ENCODE results near the gene NEUROD6. TPM values are rescaled to one million over a fixed set of nuclear protein-coding genes. Genes with fewer than 3 reads are reported as not detected.

Gene NEUROD6
- total RNA-seq, 2 experiments from 2014 or later = not detected

- ChIA-PET POLR2A (no interaction called here), CTCF (no interaction called here)
- Mint-ChIP-seq H3K27me3 (ENCODE audit: low read depth) (no peaks in the 10 kb centered on the region), H3K27ac (no peak overlapping the region), H3K4me3 (no peak overlapping the region), H3K36me3 (ENCODE audit: low read depth) (no peaks in the 10 kb centered on the region), H3K4me1 (ENCODE audit: low read depth) (no peaks in the 10 kb centered on the region), H3K9me3 (ENCODE audit: insufficient read depth) (no peaks in the 10 kb centered on the region)
- ATAC-seq = no peak
- DNase-seq = no peak
Measured at GRCh38 chr7:31345421-31345820, 4.9 kb upstream of the NEUROD6 start.

GRCh38 chr7:31343516-31344305, 3.2 kb upstream of the NEUROD6 start:
- DNase-seq (no peak), ATAC-seq (no peak)
- Mint-ChIP-seq H3K36me3 (ENCODE audit: low read depth) (no peaks in the 10 kb centered on the region), H3K27me3 (ENCODE audit: low read depth) (peaks cover 3% of the 10 kb centered on the region), H3K9me3 (ENCODE audit: insufficient read depth) (no peaks in the 10 kb centered on the region), H3K4me3 (no peak overlapping the region), H3K4me1 (ENCODE audit: low read depth) (no peaks in the 10 kb centered on the region), H3K27ac (no peak overlapping the region)
- CTCF ChIA-PET = no interaction called here
- POLR2A ChIA-PET = no interaction called here

DNA sequence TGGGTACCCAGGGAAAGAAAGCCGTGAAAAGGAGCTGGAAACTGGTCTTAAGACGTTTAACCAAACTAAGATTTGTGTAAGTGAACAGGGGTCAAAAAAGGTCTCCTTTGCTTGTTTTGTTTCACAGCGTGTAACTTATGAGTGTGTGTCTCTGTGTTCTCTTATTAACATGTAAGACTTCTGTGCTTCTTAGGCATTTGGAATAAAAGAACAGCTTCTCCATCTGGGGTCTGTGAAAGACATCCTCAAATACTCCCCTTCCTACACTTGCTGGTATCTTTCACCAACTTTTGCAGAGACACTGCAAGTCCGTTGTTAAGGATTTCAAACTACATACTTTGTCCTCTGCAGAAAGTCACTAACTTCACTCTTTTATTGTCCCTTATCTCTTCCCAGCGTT, 615 bp upstream of the NEUROD6 start:
- Mint-ChIP-seq H3K9me3 (ENCODE audit: insufficient read depth) (no peaks in the 10 kb centered on the region), H3K36me3 (ENCODE audit: low read depth) (no peaks in the 10 kb centered on the region), H3K27me3 (ENCODE audit: low read depth) (peaks cover 3% of the 10 kb centered on the region), H3K4me3 (no peak overlapping the region), H3K4me1 (ENCODE audit: low read depth) (no peaks in the 10 kb centered on the region), H3K27ac (no peak overlapping the region)
- DNase-seq (no peak), ATAC-seq (no peak)
- ChIA-PET CTCF (no interaction called here), POLR2A (no interaction called here)

GRCh38 chr7:31340051-31340450, 475 bp downstream of the NEUROD6 start:
- ChIA-PET CTCF (no interaction called here), POLR2A (no interaction called here)
- H3K9me3 Mint-ChIP-seq (ENCODE audit: insufficient read depth) = no peaks in the 10 kb centered on the region
- H3K4me1 Mint-ChIP-seq (ENCODE audit: low read depth) = no peaks in the 10 kb centered on the region
- no peak overlapping the region for H3K4me3 Mint-ChIP-seq
- no peaks in the 10 kb centered on the region for H3K36me3 Mint-ChIP-seq (ENCODE audit: low read depth)
- DNase-seq = no peak
- peaks cover 10% of the 10 kb centered on the region for H3K27me3 Mint-ChIP-seq (ENCODE audit: low read depth)
- no peak for ATAC-seq
- no peak overlapping the region for H3K27ac Mint-ChIP-seq

DNA sequence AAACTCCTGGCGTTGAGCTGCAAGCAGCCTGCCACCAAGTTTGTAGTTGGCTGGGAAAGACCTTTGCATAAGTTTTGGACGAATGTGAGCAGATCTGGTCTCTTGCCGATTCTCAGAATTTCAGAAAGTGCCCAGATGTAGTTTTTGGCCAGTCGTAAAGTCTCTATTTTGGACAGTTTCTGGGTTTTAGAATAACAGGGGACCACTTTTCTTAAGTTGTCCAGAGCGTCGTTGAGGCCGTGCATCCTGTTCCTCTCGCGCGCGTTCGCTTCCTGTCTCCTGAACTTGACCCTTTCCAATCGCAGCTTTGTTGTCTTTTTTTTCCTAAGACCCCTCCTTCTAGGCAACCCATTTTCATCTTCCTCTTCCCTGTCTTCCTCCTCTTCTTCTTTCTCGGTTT, 1.8 kb downstream of the NEUROD6 start:
- no peaks in the 10 kb centered on the region for H3K4me1 Mint-ChIP-seq (ENCODE audit: low read depth)

GRCh38 chr7:31337002-31337565, 3.4 kb downstream of the NEUROD6 start:
- H3K4me1 Mint-ChIP-seq (ENCODE audit: low read depth) = no peaks in the 10 kb centered on the region
- H3K9me3 Mint-ChIP-seq (ENCODE audit: insufficient read depth) = no peaks in the 10 kb centered on the region
- peaks cover 14% of the 10 kb centered on the region for H3K27me3 Mint-ChIP-seq (ENCODE audit: low read depth)
- ATAC-seq (no peak), DNase-seq (no peak)
- no peak overlapping the region for H3K4me3 Mint-ChIP-seq
- ChIA-PET POLR2A (no interaction called here), CTCF (no interaction called here)
- no peak overlapping the region for H3K27ac Mint-ChIP-seq
- no peaks in the 10 kb centered on the region for H3K36me3 Mint-ChIP-seq (ENCODE audit: low read depth)

More for the DNA sequence above, 1.8 kb downstream of the NEUROD6 start:
- Mint-ChIP-seq H3K36me3 (ENCODE audit: low read depth) (no peaks in the 10 kb centered on the region), H3K27ac (no peak overlapping the region), H3K9me3 (ENCODE audit: insufficient read depth) (no peaks in the 10 kb centered on the region), H3K27me3 (ENCODE audit: low read depth) (peaks cover 14% of the 10 kb centered on the region), H3K4me3 (no peak overlapping the region)
- no peak for ATAC-seq
- ChIA-PET POLR2A (no interaction called here), CTCF (no interaction called here)
- no peak for DNase-seq

DNA sequence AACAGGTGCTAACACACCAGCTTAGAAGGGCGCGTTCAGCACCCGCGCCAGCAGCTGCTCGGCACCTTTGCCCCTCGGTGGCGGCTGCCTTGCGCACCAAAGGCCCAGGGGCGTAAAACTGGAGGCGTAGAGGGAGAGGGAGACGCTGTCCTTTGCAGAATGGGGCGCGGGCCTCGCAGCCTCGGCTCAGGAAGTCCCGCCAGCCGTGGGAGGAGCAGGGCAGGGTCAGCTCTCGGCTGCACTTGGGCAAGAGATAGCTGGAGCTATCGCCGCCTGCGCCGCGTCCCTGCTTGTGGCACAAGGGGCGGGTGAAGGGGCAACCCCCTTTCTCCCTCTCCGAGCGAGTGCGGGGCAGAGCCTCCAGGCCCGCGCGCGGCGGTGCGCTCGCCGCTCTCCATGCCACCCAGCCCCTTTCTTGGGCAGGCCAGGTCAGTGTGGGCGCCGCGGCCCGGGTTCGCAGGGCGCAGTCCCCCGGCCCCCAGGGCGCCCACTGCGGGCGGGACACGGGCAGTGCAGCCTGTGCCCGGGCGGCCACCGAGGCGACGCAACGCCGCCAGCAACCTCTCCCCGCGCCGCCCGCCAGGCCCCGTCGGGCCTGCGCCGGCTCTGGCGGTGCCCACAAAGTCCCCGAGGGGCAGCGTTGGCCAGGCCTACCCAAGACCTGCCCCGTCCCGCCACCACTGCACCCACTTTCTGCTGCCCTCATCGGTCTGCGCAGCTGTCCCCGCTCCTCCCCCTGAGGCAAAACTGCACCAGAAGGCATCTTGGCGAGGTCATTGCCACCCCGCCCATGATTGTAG, 4.1 kb downstream of the NEUROD6 start:
- Mint-ChIP-seq H3K27me3 (ENCODE audit: low read depth) (peaks cover 14% of the 10 kb centered on the region), H3K4me1 (ENCODE audit: low read depth) (no peaks in the 10 kb centered on the region), H3K36me3 (ENCODE audit: low read depth) (no peaks in the 10 kb centered on the region), H3K9me3 (ENCODE audit: insufficient read depth) (no peaks in the 10 kb centered on the region), H3K27ac (no peak overlapping the region), H3K4me3 (no peak overlapping the region)
- ChIA-PET POLR2A (no interaction called here), CTCF (no interaction called here)
- DNase-seq (no peak), ATAC-seq (no peak)

GRCh38 chr7:31335884-31336201, 4.7 kb downstream of the NEUROD6 start:
- DNase-seq (no peak), ATAC-seq (no peak)
- CTCF ChIA-PET = no interaction called here
- H3K9me3 Mint-ChIP-seq (ENCODE audit: insufficient read depth) = no peaks in the 10 kb centered on the region
- POLR2A ChIA-PET = no interaction called here
- H3K27ac Mint-ChIP-seq = no peak overlapping the region
- peaks cover 14% of the 10 kb centered on the region for H3K27me3 Mint-ChIP-seq (ENCODE audit: low read depth)
- H3K36me3 Mint-ChIP-seq (ENCODE audit: low read depth) = no peaks in the 10 kb centered on the region
- H3K4me3 Mint-ChIP-seq = no peak overlapping the region
- H3K4me1 Mint-ChIP-seq (ENCODE audit: low read depth) = no peaks in the 10 kb centered on the region

DNA sequence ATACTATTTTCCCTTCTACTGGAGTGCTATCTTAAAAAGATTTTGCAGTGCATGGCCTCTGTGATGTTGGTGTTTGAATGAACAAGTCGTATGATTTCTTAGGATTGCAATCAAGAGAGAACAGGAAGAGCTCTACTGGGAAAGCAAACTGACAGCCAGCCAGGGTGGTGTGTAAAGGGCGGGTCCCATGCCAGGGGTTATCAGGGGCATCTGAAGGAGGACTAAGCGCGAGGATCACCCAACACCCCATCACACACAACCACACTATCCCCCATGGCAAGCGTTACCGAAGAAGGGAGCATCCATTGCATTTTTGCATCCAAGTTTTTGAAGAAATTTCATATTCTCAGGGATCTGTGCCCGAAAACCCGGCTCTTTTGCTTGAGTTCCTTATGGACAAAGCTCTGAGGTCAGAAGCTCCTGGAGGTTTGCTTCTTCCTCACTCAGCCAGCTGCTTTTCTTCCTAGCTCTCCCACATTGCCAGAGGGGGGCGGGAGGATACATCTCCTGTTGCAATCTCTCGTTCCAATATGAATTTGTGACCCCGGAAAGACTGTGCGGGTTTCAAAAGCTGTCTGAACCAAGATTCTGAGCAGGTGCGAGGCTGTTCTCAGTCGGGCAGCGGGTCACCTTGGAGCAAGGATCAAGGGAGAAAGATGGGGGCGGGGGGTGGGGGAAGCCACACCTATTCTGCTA, 5.2 kb downstream of the NEUROD6 start:
- no peak overlapping the region for H3K4me3 Mint-ChIP-seq
- no peaks in the 10 kb centered on the region for H3K4me1 Mint-ChIP-seq (ENCODE audit: low read depth)
- ATAC-seq (no peak), DNase-seq (no peak)
- no peaks in the 10 kb centered on the region for H3K36me3 Mint-ChIP-seq (ENCODE audit: low read depth)
- H3K27me3 Mint-ChIP-seq (ENCODE audit: low read depth) = peaks cover 14% of the 10 kb centered on the region
- no peak overlapping the region for H3K27ac Mint-ChIP-seq
- ChIA-PET CTCF (no interaction called here), POLR2A (no interaction called here)
- H3K9me3 Mint-ChIP-seq (ENCODE audit: insufficient read depth) = no peaks in the 10 kb centered on the region

- Mint-ChIP-seq H3K27ac (no peak overlapping the region), H3K4me1 (ENCODE audit: low read depth) (no peaks in the 10 kb centered on the region), H3K9me3 (ENCODE audit: insufficient read depth) (no peaks in the 10 kb centered on the region), H3K27me3 (ENCODE audit: low read depth) (peaks cover 10% of the 10 kb centered on the region), H3K36me3 (ENCODE audit: low read depth) (no peaks in the 10 kb centered on the region), H3K4me3 (no peak overlapping the region)
- POLR2A ChIA-PET = no interaction called here
- CTCF ChIA-PET = no interaction called here
- ATAC-seq = no peak
- DNase-seq = no peak
Measured at GRCh38 chr7:31333291-31333690, 7.2 kb downstream of the NEUROD6 start.

GRCh38 chr7:31327071-31327470, 13.5 kb downstream of the NEUROD6 start:
- Mint-ChIP-seq H3K36me3 (ENCODE audit: low read depth) (no peaks in the 10 kb centered on the region), H3K4me3 (no peak overlapping the region), H3K4me1 (ENCODE audit: low read depth) (no peaks in the 10 kb centered on the region), H3K27ac (no peak overlapping the region), H3K9me3 (ENCODE audit: insufficient read depth) (no peaks in the 10 kb centered on the region), H3K27me3 (ENCODE audit: low read depth) (no peaks in the 10 kb centered on the region)
- ChIA-PET CTCF (no interaction called here), POLR2A (no interaction called here)
- DNase-seq = no peak
- ATAC-seq = no peak

DNA sequence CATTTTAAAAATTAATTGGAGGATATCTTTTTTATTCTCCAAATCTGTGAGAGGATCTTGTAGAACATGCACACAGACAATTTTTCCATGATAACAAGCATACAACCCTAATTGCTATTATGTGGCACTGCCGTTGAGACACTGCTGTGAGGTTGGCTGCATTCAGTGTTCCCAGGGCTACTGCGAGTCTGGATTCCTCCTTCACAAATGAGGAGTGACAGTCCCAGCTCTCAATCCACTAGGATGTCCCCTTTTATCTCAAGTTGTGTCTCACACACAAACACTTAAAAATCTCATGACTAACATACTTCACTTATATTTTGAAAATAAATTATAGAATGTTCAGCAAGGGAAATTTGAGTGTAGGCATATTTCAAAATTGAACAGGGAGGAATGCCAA, 14.1 kb downstream of the NEUROD6 start:
- no peak overlapping the region for H3K27ac Mint-ChIP-seq
- no peaks in the 10 kb centered on the region for H3K9me3 Mint-ChIP-seq (ENCODE audit: insufficient read depth)
- CTCF ChIA-PET = no interaction called here
- H3K4me1 Mint-ChIP-seq (ENCODE audit: low read depth) = no peaks in the 10 kb centered on the region
- DNase-seq (no peak), ATAC-seq (no peak)
- POLR2A ChIA-PET = no interaction called here
- H3K4me3 Mint-ChIP-seq = no peak overlapping the region
- H3K27me3 Mint-ChIP-seq (ENCODE audit: low read depth) = no peaks in the 10 kb centered on the region
- no peaks in the 10 kb centered on the region for H3K36me3 Mint-ChIP-seq (ENCODE audit: low read depth)
